ENCODE data around the gene CCDC40. TPM values are rescaled to one million over a fixed set of nuclear protein-coding genes. Genes with fewer than 3 reads are reported as not detected.

Gene CCDC40
- total and polyA plus RNA-seq, 12 donors = 2.1 to 15.7 (median 6.0) TPM

DNA sequence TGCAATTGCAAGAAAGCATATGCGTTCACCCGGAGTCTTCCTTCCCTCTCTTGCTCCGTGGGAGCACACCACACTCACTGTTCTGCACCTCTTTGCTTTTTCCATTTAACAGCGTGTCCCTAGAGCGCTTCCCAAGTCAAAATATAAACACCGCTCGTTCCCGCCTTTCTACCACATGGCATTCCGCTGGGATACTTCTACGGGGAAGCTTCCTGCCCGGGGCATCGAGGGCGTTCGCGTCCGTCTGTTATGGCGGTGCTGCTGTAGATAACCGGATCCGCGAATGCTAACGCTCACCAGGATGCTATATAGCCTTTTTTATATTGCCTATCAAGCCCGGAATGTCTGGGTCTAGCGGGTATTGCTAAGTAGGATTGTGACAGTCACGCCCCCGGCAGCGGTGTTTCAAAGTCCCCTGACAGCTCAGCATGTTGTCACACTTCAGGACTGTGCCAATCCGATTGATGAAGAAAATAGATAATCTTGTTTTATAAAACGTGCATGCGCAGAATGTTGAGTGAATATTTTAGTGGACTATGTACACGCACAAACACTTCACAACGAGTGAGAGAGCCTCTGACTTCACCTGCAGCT lies 31.0 kb downstream of the CCDC40 start:
- no peaks in the 10 kb centered on the region for H3K36me3 ChIP-seq (replicated peaks in 1 of 2)
- H3K27me3 ChIP-seq = no peaks in the 10 kb centered on the region
- no peak for DNase-seq
- no peak overlapping the region for H3K27ac ChIP-seq
- H3K4me1 ChIP-seq (replicated peaks in 1 of 2) = peaks cover 30 to 50% of the 10 kb centered on the region in 2 donors
- intact Hi-C loops (cut with DNase I) = no loop called here
- no peaks in the 10 kb centered on the region for H3K9me3 ChIP-seq (replicated peaks in 1 of 3)
- 92 to 97% (median 97%) methylated on average over 31 of the region's 31 CpGs for WGBS, 4 donors
- no peak overlapping the region for H3K4me3 ChIP-seq
- TF ChIP-seq, protein P1, sequence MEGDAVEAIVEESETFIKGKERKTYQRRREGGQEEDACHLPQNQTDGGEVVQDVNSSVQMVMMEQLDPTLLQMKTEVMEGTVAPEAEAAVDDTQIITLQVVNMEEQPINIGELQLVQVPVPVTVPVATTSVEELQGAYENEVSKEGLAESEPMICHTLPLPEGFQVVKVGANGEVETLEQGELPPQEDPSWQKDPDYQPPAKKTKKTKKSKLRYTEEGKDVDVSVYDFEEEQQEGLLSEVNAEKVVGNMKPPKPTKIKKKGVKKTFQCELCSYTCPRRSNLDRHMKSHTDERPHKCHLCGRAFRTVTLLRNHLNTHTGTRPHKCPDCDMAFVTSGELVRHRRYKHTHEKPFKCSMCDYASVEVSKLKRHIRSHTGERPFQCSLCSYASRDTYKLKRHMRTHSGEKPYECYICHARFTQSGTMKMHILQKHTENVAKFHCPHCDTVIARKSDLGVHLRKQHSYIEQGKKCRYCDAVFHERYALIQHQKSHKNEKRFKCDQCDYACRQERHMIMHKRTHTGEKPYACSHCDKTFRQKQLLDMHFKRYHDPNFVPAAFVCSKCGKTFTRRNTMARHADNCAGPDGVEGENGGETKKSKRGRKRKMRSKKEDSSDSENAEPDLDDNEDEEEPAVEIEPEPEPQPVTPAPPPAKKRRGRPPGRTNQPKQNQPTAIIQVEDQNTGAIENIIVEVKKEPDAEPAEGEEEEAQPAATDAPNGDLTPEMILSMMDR (IDR thresholded peaks at IDR 0.05) = no peak
- TF ChIP-seq POLR2A (IDR thresholded peaks at IDR 0.05) = no peak

DNA sequence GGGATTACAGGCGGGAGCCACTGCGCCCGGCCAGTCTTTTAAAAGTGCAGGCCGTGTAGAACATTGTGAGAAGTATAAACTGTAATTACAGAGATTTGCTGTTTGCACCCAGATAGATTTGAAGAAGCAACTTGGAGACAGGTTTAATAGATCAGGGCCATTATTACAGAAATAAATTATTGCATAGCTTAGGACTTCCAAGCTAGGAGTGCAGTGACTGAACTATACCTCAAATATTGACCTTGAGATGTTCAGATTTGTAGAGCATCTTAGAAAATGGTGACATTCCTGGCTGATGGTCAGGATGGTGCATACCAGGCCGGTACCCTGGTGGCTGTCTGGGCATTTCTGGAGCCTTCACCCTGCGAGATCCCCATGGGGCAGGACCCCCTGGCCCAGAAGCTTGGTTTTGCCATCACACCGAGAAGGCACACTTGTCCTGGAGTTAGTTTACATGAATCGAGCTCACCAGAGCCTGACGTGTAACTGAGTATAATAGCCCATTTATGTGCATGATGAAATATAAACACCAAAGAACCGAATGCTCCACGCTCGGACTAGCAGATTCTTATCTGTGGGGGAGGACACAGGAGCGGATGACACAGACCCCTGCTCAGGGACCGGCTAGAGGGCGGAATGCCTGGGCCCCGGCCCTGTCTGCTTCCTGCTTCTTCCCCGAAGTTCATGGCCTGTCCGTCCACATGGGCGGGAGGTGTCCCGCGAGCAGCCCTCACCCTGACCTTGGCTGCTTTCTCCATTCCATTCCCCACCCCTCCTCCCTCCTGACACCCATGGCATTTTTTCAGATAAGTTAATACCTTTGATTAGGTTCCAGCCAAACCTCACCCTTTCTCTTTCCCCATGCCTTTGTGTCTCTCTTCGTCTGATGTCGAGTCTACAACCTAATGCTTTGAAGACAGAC lies 32.1 kb downstream of the CCDC40 start:
- peaks cover 30 to 47% of the 10 kb centered on the region in 2 donors for H3K4me1 ChIP-seq (replicated peaks in 1 of 2)
- H3K36me3 ChIP-seq (replicated peaks in 1 of 2) = no peaks in the 10 kb centered on the region
- H3K9me3 ChIP-seq (replicated peaks in 1 of 3) = no peaks in the 10 kb centered on the region
- no peaks in the 10 kb centered on the region for H3K27me3 ChIP-seq
- TF ChIP-seq POLR2A (IDR thresholded peaks at IDR 0.05) = no peak
- TF ChIP-seq, protein P1 (IDR thresholded peaks at IDR 0.05) = no peak
- H3K27ac ChIP-seq = peak overlapping the region; percentile 43 to 95 (median 81)
- H3K4me3 ChIP-seq = peak overlapping the region in 1 of 4 donors; percentile 28
- peak; percentile 52 to 86 (median 81) for DNase-seq
- 33 to 40% (median 36%) methylated on average over 17 to 23 of the region's 23 CpGs for WGBS, 4 donors
- intact Hi-C loops (cut with DNase I) = no loop called here

DNA sequence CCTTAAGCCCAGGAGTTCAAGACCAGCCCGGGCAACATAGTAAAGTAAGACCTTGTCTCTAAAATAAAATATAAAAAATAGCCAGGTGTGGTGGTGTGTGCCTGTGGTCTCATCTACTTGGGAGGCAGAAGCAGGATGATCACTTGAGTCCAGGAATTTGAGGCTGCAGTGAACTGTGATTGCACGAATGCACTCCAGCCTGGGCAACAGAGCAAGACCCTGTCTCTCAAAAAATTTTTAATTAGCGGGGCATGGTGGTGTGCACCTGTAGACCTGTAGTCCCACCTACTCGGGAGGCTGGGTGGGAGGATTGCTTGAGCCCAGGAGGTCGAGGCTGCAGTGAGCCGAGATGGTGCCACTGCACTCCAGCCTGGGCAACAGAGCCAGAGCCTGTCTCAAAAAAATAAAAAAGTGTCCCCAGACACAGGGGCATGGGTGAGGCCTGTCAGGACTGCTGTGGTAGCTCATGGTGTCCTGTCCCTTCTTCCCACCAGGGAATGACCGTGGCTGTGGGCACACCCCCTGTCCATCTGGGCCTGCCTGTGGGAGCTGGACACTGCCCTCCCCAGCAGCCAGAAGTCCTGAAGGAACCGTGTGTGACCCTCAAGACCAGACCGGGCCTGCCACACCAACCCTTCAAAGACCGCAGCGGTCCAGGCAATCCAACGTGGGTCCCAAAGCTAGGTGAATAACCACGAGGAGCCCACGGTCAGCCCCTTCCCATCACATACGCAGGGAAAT lies 34.1 kb downstream of the CCDC40 start:
- intact Hi-C loops (cut with DNase I) = no loop called here
- DNase-seq = peak in 4 of 7 donors; percentile 27 to 45 (median 38)
- Histone ChIP-seq H3K4me3 (peak overlapping the region in 2 of 4 donors; percentile 26 to 37), H3K4me1 (replicated peaks in 1 of 2) (peaks cover 30 to 40% of the 10 kb centered on the region in 2 donors), H3K9me3 (replicated peaks in 1 of 3) (no peaks in the 10 kb centered on the region), H3K27me3 (no peaks in the 10 kb centered on the region), H3K27ac (peak overlapping the region; percentile 75 to 95 (median 87)), H3K36me3 (replicated peaks in 1 of 2) (no peaks in the 10 kb centered on the region)
- TF ChIP-seq, protein P1 (IDR thresholded peaks at IDR 0.05) = no peak
- no peak for TF ChIP-seq POLR2A (IDR thresholded peaks at IDR 0.05)
- WGBS, 4 donors = 62 to 80% (median 68%) methylated on average over 8 to 15 of the region's 15 CpGs

Measured in adrenal gland (tissue), 12 donors.